ENCODE data around the gene PTPA.

Gene PTPA

GRCh38 chr9:129110740-129111527 is at the start of gene PTPA, which contains the start of gene CRAT:
TSS of gene PTPA (plus strand) at chr9:129111415. CDS start at chr9:129111601, 186 bp downstream.
TSS of gene CRAT (minus strand) at chr9:129110793. CDS start at chr9:129110509, 284 bp downstream.
- peak; percentile 100 for DNase-seq

GRCh38 chr9:129063061-129063460 is 48.2 kb upstream of the PTPA start:
- no peak for DNase-seq

- no peak for DNase-seq
Observed at GRCh38 chr9:129064499-129064908, 46.7 kb upstream of the PTPA start.

- no peak for DNase-seq
Observed at GRCh38 chr9:129068110-129068509, 43.1 kb upstream of the PTPA start.

- peak; percentile 72 for DNase-seq
Observed at GRCh38 chr9:129068990-129069861, 42.0 kb upstream of the PTPA start.

GRCh38 chr9:129069862-129070641 is 41.2 kb upstream of the PTPA start:
- DNase-seq: no peak

GRCh38 chr9:129070696-129071525 is 40.3 kb upstream of the PTPA start:
- DNase-seq: no peak

- DNase-seq: peak; percentile 53
Observed at GRCh38 chr9:129071526-129072126, 39.6 kb upstream of the PTPA start.

- no peak for DNase-seq
Observed at GRCh38 chr9:129072171-129072570, 39.0 kb upstream of the PTPA start.

- DNase-seq: no peak
Observed at GRCh38 chr9:129073404-129073803, 37.8 kb upstream of the PTPA start.

GRCh38 chr9:129074106-129074505 is 37.1 kb upstream of the PTPA start:
- no peak for DNase-seq

GRCh38 chr9:129075996-129076639 is 35.1 kb upstream of the PTPA start:
- no peak for DNase-seq

- DNase-seq: no peak
Observed at GRCh38 chr9:129076640-129077037, 34.6 kb upstream of the PTPA start.

- DNase-seq: no peak
Observed at GRCh38 chr9:129077236-129077635, 34.0 kb upstream of the PTPA start.

- no peak for DNase-seq
Observed at GRCh38 chr9:129078691-129079503, 32.3 kb upstream of the PTPA start.

- no peak for DNase-seq
Observed at GRCh38 chr9:129079829-129080228, 31.4 kb upstream of the PTPA start.

- no peak for DNase-seq
Observed at GRCh38 chr9:129080298-129080600, 31.0 kb upstream of the PTPA start.

GRCh38 chr9:129080601-129081387 is 30.4 kb upstream of the PTPA start, which contains the start of gene DOLPP1:
TSS of gene DOLPP1 (plus strand) at chr9:129081111. CDS start at chr9:129081132, 21 bp downstream.
- DNase-seq: peak; percentile 98

- no peak for DNase-seq
Observed at GRCh38 chr9:129081388-129081904, 29.8 kb upstream of the PTPA start.
